ENCODE measurements around the gene DOCK2. TPM values are rescaled to one million over a fixed set of nuclear protein-coding genes. Genes with fewer than 3 reads are reported as not detected.
A peak's percentile ranks its signal among the peaks of the same experiment; 100 is the strongest.

Gene DOCK2
- polyA plus RNA-seq, 1 experiment: 2.0 TPM

- Histone ChIP-seq H3K36me3 (ENCODE audit: control insufficient read depth, insufficient read depth, low read length) (no peaks in the 10 kb centered on the region), H3K27me3 (ENCODE audit: control insufficient read depth, insufficient read depth, low read length) (no peaks in the 10 kb centered on the region), H3K4me3 (ENCODE audit: low read depth, low read length) (no peak overlapping the region)
- POLR2A ChIA-PET: no interaction called here
- CTCF ChIA-PET: no interaction called here
- DNase-seq (ENCODE audit: low read depth): no peak
- no peak for TF ChIP-seq CTCF (IDR thresholded peaks at IDR 0.05; ENCODE audit: insufficient read depth, low read depth, low read length)
These were observed 177.0 kb downstream of the DOCK2 start for GRCh38 chr5:169814045-169814444.

- H3K36me3 ChIP-seq (ENCODE audit: control insufficient read depth, insufficient read depth, low read length): no peaks in the 10 kb centered on the region
- POLR2A ChIA-PET: no interaction called here
- no peaks in the 10 kb centered on the region for H3K27me3 ChIP-seq (ENCODE audit: control insufficient read depth, insufficient read depth, low read length)
- no peak for TF ChIP-seq CTCF (IDR thresholded peaks at IDR 0.05; ENCODE audit: insufficient read depth, low read depth, low read length)
- no peak overlapping the region for H3K4me3 ChIP-seq (ENCODE audit: low read depth, low read length)
- no peak for DNase-seq (ENCODE audit: low read depth)
- CTCF ChIA-PET: interaction anchor here (0.9 kb wide), 1 partner anchor 12 kb away, joined by 3 read pairs; no protein-coding TSS in a partner anchor
These were observed 177.4 kb downstream of the DOCK2 start for GRCh38 chr5:169814522-169814921.

GRCh38 chr5:169817031-169817430 is 180.0 kb downstream of the DOCK2 start:
- Histone ChIP-seq H3K4me3 (ENCODE audit: low read depth, low read length) (no peak overlapping the region), H3K27me3 (ENCODE audit: control insufficient read depth, insufficient read depth, low read length) (no peaks in the 10 kb centered on the region), H3K36me3 (ENCODE audit: control insufficient read depth, insufficient read depth, low read length) (no peaks in the 10 kb centered on the region)
- no peak for DNase-seq (ENCODE audit: low read depth)
- TF ChIP-seq CTCF (IDR thresholded peaks at IDR 0.05; ENCODE audit: insufficient read depth, low read depth, low read length): no peak
- ChIA-PET CTCF (no interaction called here), POLR2A (no interaction called here)

GRCh38 chr5:169826618-169827017 is 189.5 kb downstream of the DOCK2 start:
- POLR2A ChIA-PET: no interaction called here

GRCh38 chr5:169827769-169828168 is 190.7 kb downstream of the DOCK2 start:
- no peak for TF ChIP-seq CTCF (IDR thresholded peaks at IDR 0.05; ENCODE audit: insufficient read depth, low read depth, low read length)
- CTCF ChIA-PET: interaction anchor here (0.8 to 2.3 kb wide), 5 partner anchors 8 to 152 kb away, joined by 3 to 12 read pairs (median 3); partner anchors contain the start of gene INSYN2B
- no peaks in the 10 kb centered on the region for H3K36me3 ChIP-seq (ENCODE audit: control insufficient read depth, insufficient read depth, low read length)
- H3K27me3 ChIP-seq (ENCODE audit: control insufficient read depth, insufficient read depth, low read length): no peaks in the 10 kb centered on the region
- H3K4me3 ChIP-seq (ENCODE audit: low read depth, low read length): no peak overlapping the region
- no peak for DNase-seq (ENCODE audit: low read depth)
- POLR2A ChIA-PET: no interaction called here

More at GRCh38 chr5:169826618-169827017, 189.5 kb downstream of the DOCK2 start:
- Histone ChIP-seq H3K4me3 (ENCODE audit: low read depth, low read length) (no peak overlapping the region), H3K36me3 (ENCODE audit: control insufficient read depth, insufficient read depth, low read length) (no peaks in the 10 kb centered on the region), H3K27me3 (ENCODE audit: control insufficient read depth, insufficient read depth, low read length) (no peaks in the 10 kb centered on the region)
- TF ChIP-seq CTCF (IDR thresholded peaks at IDR 0.05; ENCODE audit: insufficient read depth, low read depth, low read length): peak; percentile 33; the same call in 1 of the 2 replicates
- no peak for DNase-seq (ENCODE audit: low read depth)
- CTCF ChIA-PET: interaction anchor here (0.8 to 2.3 kb wide), 7 partner anchors 10 to 154 kb away, joined by 3 to 12 read pairs (median 3); partner anchors contain the start of gene INSYN2B
